HCT116 (cell line): Measurements from ENCODE around the gene LHPP. TPM values are rescaled to one million over a fixed set of nuclear protein-coding genes. Genes with fewer than 3 reads are reported as not detected.

Experiments used
- ATAC-seq: fragments of 200-7000 bp; cut with Tn5 transposase; 2 replicates; pipeline ENCODE4 v1.9.1; 2020; ENCODE audit warnings: mild to moderate bottlenecking, moderate library complexity
- BruUV-seq: library from RNA; stranded (reverse); fragments of 400-500 nt; replicated peaks from 2 replicates; lab custom pipeline; 2021; lab: Mats Ljungman, UMichigan
- CTCF ChIA-PET: fragments of 300-600 bp; sonication (Branson Sonifier 250); formaldehyde crosslinking; loops from one replicate; lab custom pipeline; 2021; ENCODE audit warnings: antibody characterized with exemption; lab: Charles Lee
- POLR2A ChIA-PET: fragments of 300-600, 350-600 bp; sonication (Branson Sonifier 250); formaldehyde crosslinking; loops from one replicate; lab custom pipeline; 2021; ENCODE audit warnings: antibody characterized with exemption; lab: Charles Lee
- RAD21 ChIA-PET, 2 experiments: fragments of 300-600 bp; sonication (Branson Sonifier 250); formaldehyde crosslinking; loops; one replicate each; lab custom pipeline; 2023; ENCODE audit warnings: low total read pairs in 2 of 2; ENCODE audit not compliant: uncharacterized antibody in 2 of 2, unreplicated experiment in 2 of 2, low non-redundant PET in 1 of 2; lab: Charles Lee
- DNase-seq: peaks from one replicate; pipeline ENCODE4 v3.0.0-alpha.2; 2010; ENCODE audit warnings: low read depth, low spot score
- H2AFZ ChIP-seq: fragments of 200-600 bp; shearing (Covaris generic), sonication (generic); 2 replicates; pipeline ENCODE4 v1.6.1; 2017; ENCODE audit warnings: low read depth, mixed run types, mixed read lengths, antibody characterized with exemption, low read length; ENCODE audit not compliant: poor library complexity, severe bottlenecking
- H3K27ac ChIP-seq: 2 replicates; pipeline ENCODE4 v1.5.1; 2012; ENCODE audit warnings: low read depth, low read length
- H3K27me3 ChIP-seq: fragments of 200-600 bp; sonication (generic); 2 replicates; pipeline ENCODE4 v1.6.1; 2016; ENCODE audit warnings: mixed run types, low read length, mixed read lengths; ENCODE audit not compliant: insufficient read depth
- H3K36me3 ChIP-seq, 2 experiments: fragments of 200-500 bp in 1 of 2; fragments of 200-600 bp in 1 of 2; sonication (Bioruptor generic) in 1 of 2; sonication (generic) in 1 of 2; 2 replicates each; pipeline versions ENCODE4 v1.5.1 to v1.6.1; 2014 to 2016; ENCODE audit warnings: low read length in 2 of 2, inconsistent platforms in 1 of 2, mixed read lengths in 1 of 2, mixed run types in 1 of 2; ENCODE audit not compliant: insufficient read depth in 2 of 2, control insufficient read depth in 1 of 2
- H3K4me1 ChIP-seq, 2 experiments: fragments of 200-600 bp in 1 of 2; sonication (generic) in 1 of 2; 2 replicates each; pipeline versions ENCODE4 v1.5.1 to v1.6.1; 2012 to 2017; ENCODE audit warnings: low read length in 2 of 2, inconsistent platforms in 1 of 2, mild to moderate bottlenecking in 1 of 2, mixed read lengths in 1 of 2, mixed run types in 1 of 2, moderate library complexity in 1 of 2; ENCODE audit not compliant: insufficient read depth in 2 of 2, control insufficient read depth in 1 of 2
- H3K4me2 ChIP-seq: fragments of 200-600 bp; sonication (generic); 2 replicates; pipeline ENCODE4 v1.6.1; 2017; ENCODE audit warnings: mixed run types, low read length, mixed read lengths
- H3K4me3 ChIP-seq, 2 experiments: fragments of 200-600 bp in 1 of 2; sonication (generic) in 1 of 2; replicated peaks in 1 of 2; 2 replicates each; pipeline ENCODE4 v1.5.1; 2011 to 2016; ENCODE audit warnings: low read length in 2 of 2, control low read depth in 1 of 2, low read depth in 1 of 2, mild to moderate bottlenecking in 1 of 2, mixed read lengths in 1 of 2, mixed run types in 1 of 2
- H3K79me2 ChIP-seq: fragments of 200-600 bp; sonication (generic); 2 replicates; pipeline ENCODE4 v1.6.1; 2017; ENCODE audit warnings: mild to moderate bottlenecking, mixed run types, low read length, moderate library complexity, mixed read lengths; ENCODE audit not compliant: insufficient read depth
- H3K9ac ChIP-seq: fragments of 200-600 bp; sonication (generic); 2 replicates; pipeline ENCODE4 v1.6.1; 2016; ENCODE audit warnings: low read length, mixed read lengths
- H3K9me2 ChIP-seq: fragments of 200-600 bp; sonication (generic), shearing (Covaris generic); 2 replicates; pipeline ENCODE4 v1.6.1; 2017; ENCODE audit warnings: mixed run types, mild to moderate bottlenecking, moderate library complexity; ENCODE audit not compliant: insufficient read depth
- H3K9me3 ChIP-seq, 2 experiments: fragments of 200-500 bp in 1 of 2; fragments of 200-600 bp in 1 of 2; sonication (Bioruptor generic) in 1 of 2; sonication (generic) in 1 of 2; 2 replicates each; pipeline ENCODE4 v1.6.1; 2014 to 2017; ENCODE audit warnings: low read length in 2 of 2, mixed read lengths in 2 of 2, inconsistent platforms in 1 of 2, low read depth in 1 of 2, mild to moderate bottlenecking in 1 of 2, mixed run types in 1 of 2, moderate library complexity in 1 of 2; ENCODE audit not compliant: control insufficient read depth in 1 of 2, insufficient read depth in 1 of 2
- H4K20me1 ChIP-seq: fragments of 200-600 bp; sonication (generic), shearing (Covaris generic); 2 replicates; pipeline ENCODE4 v1.6.1; 2017; ENCODE audit warnings: mixed run types, mild to moderate bottlenecking, moderate library complexity; ENCODE audit not compliant: insufficient read depth
- CBX3 ChIP-seq: IDR thresholded peaks from 2 replicates; pipeline ENCODE4 v1.6.1; 2012; ENCODE audit warnings: low read depth
- EGR1 ChIP-seq: IDR thresholded peaks from 2 replicates; pipeline ENCODE4 v1.6.1; 2012; ENCODE audit warnings: low read depth
- RAD21 ChIP-seq: IDR thresholded peaks from 2 replicates; pipeline ENCODE4 v1.6.1; 2012; ENCODE audit warnings: low read depth, mild to moderate bottlenecking
- ZFX ChIP-seq: fragments of 450-650 bp; IDR thresholded peaks from 2 replicates; pipeline ENCODE4 v1.6.1; 2017
- intact Hi-C: fragments of 100-400 bp; cut with micrococcal nuclease; formaldehyde crosslinking; loops from 2 replicates; pipeline ENCODE4 v1.10.0; 2022
- total RNA-seq: library from RNA; stranded (reverse); gene quantifications from one replicate; pipeline ENCODE4 v1.2.1, GENCODE V29; 2021; ENCODE audit not compliant: unreplicated experiment
- TF ChIP-seq, protein P1 (sequence below): IDR thresholded peaks from 2 replicates; pipeline ENCODE4 v1.6.1; 2012
- TF ChIP-seq, protein P2 (sequence below): IDR thresholded peaks from 2 replicates; pipeline ENCODE4 v1.6.1; 2012

LHPP gene
- total RNA-seq, 1 experiment from 2014 or later, result 45.8 TPM

DNA sequence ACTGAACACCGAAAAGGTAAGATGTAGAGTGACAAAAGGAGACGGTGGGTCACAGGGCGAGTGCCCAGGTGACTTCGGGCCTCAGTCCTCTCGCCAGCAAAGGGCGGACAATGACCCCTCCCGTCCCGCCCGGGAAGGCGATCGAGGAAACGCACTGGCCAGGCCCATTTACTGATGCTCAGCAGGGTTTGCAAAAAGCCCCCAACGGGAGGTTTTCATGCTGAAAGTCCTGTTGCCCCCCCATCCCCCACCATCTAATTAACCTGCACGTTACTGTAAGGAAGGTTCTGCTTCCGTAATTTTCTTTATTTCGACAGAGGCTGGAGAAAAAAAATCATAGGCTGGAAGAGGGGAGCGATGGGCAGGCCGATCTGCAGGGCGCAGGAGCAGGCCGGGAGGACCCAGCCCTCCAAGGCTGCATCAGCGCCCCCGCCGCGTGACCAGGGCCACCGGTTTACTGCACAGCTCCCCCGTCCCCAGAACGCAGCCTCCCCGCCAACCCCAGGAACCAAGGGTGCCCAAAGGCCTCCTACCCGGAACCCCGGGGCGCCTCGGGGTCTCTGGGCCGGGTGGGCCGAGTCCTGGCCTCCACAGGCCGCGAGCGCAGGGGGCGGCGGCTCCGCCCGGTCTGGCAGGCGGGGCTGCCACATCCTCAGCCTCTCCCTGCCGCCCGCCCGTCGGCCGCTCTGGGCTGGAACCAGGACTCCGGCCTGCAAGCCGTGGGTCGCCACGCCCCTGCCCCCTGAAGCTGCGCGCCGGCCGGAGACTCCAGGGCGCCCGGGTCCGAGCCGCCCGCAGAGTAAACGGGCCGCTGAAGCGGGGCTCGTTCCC, 43.5 kb upstream of the LHPP start:
- Histone ChIP-seq H3K27me3 (no peaks in the 10 kb centered on the region), H3K36me3 (no peaks in the 10 kb centered on the region), H3K9me3 (no peaks in the 10 kb centered on the region), H3K4me1 (peaks cover 10 to 15% of the 10 kb centered on the region in 2 experiments), H2AFZ (no peak overlapping the region), H3K4me2 (peak overlapping the region; percentile 80), H4K20me1 (0 out of 2 replicates have a peak, but pooled peaks cover 5% of the 10 kb centered on the region), H3K9ac (peak overlapping the region; percentile 69), H3K79me2 (peaks cover 52% of the 10 kb centered on the region), H3K27ac (peak overlapping the region; percentile 37), H3K9me2 (no peaks in the 10 kb centered on the region), H3K4me3 (peak overlapping the region; percentile 54 to 74)
- DNase-seq (no peak), ATAC-seq (peak; percentile 53)
- POLR2A ChIA-PET, result interaction anchor here (0.7 to 2.7 kb wide), 15 partner anchors 10 to 1769 kb away, joined by 3 to 17 read pairs (median 3); partner anchors contain the start of gene LHPP
- TF ChIP-seq EGR1, result no peak
- TF ChIP-seq, protein P1, sequence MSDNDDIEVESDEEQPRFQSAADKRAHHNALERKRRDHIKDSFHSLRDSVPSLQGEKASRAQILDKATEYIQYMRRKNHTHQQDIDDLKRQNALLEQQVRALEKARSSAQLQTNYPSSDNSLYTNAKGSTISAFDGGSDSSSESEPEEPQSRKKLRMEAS, result peak; percentile 65; the same call in 1 of the 2 replicates
- no peak for TF ChIP-seq RAD21
- TF ChIP-seq, protein P2, sequence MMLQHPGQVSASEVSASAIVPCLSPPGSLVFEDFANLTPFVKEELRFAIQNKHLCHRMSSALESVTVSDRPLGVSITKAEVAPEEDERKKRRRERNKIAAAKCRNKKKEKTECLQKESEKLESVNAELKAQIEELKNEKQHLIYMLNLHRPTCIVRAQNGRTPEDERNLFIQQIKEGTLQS, result no peak
- peak; percentile 95 for TF ChIP-seq ZFX
- no peak for TF ChIP-seq CBX3
- intact Hi-C loops, result loop anchor here (5.0 kb wide), 1 partner anchor 324 kb away; the partner anchor contains the start of gene FAM53B
- no TSS peak for BruUV-seq
- CTCF ChIA-PET, result interaction anchor here (0.9 to 4.1 kb wide), 7 partner anchors 14 to 423 kb away, joined by 3 to 23 read pairs (median 5); partner anchors contain the start of gene LHPP
- RAD21 ChIA-PET, result interaction anchor here in 1 of 2 experiments (1.2 kb wide), 1 partner anchor 20 kb away, joined by 4 read pairs; no protein-coding TSS in a partner anchor
